Liver (tissue), 9 donors: ENCODE data around the gene OR12D1. TPM values are rescaled to one million over a fixed set of nuclear protein-coding genes. Genes with fewer than 3 reads are reported as not detected.

Source experiments
- DNase-seq: peaks from one replicate; pipeline ENCODE4 v3.0.0-alpha.2; 2017; ENCODE audit warnings: low spot score
- H3K27ac ChIP-seq, 2 donors: one replicate each; pipeline ENCODE4 v1.7.0; 2013; ENCODE audit warnings: inconsistent platforms in 2 of 2, low read length in 2 of 2, control low read depth in 1 of 2, low read depth in 1 of 2, mild to moderate bottlenecking in 1 of 2
- H3K27me3 ChIP-seq, 4 donors: one replicate each; pipeline versions ENCODE4 v1.6.1 to v1.7.0; 2013; ENCODE audit warnings: low read length in 3 of 4, inconsistent platforms in 1 of 4, mild to moderate bottlenecking in 1 of 4, moderate library complexity in 1 of 4; ENCODE audit not compliant: control insufficient read depth in 4 of 4, insufficient read depth in 4 of 4
- H3K36me3 ChIP-seq, 4 donors: one replicate each; pipeline versions ENCODE4 v1.6.1 to v1.7.0; 2013; ENCODE audit warnings: low read length in 3 of 4, mild to moderate bottlenecking in 3 of 4, low read depth in 1 of 4, moderate library complexity in 1 of 4; ENCODE audit not compliant: control insufficient read depth in 4 of 4, insufficient read depth in 3 of 4
- H3K4me1 ChIP-seq, 4 donors: one replicate each; pipeline versions ENCODE4 v1.6.1 to v1.7.0; 2013; ENCODE audit warnings: low read length in 3 of 4, mild to moderate bottlenecking in 3 of 4, moderate library complexity in 1 of 4; ENCODE audit not compliant: control insufficient read depth in 4 of 4, insufficient read depth in 4 of 4
- H3K4me3 ChIP-seq, 3 donors: one replicate each; pipeline versions ENCODE4 v1.6.1 to v1.7.0; 2013; ENCODE audit warnings: low read length in 3 of 3, control low read depth in 1 of 3, low read depth in 1 of 3, mild to moderate bottlenecking in 1 of 3
- H3K9ac ChIP-seq, 2 donors: one replicate each; pipeline ENCODE4 v1.7.0; 2013; ENCODE audit warnings: low read length in 2 of 2, mild to moderate bottlenecking in 2 of 2, moderate library complexity in 2 of 2, control low read depth in 1 of 2, low read depth in 1 of 2
- H3K9me3 ChIP-seq, 4 donors: one replicate each; pipeline versions ENCODE4 v1.6.1 to v1.7.0; 2013; ENCODE audit warnings: low read length in 3 of 4; ENCODE audit not compliant: control insufficient read depth in 4 of 4
- EGR1 ChIP-seq, 2 donors: IDR thresholded peaks; 2 replicates each; pipeline ENCODE4 v1.6.1; 2016 to 2018; ENCODE audit warnings: antibody characterized with exemption in 2 of 2, low read depth in 2 of 2
- FOXA1 ChIP-seq: IDR thresholded peaks from 2 replicates; pipeline ENCODE4 v1.6.1; 2016; ENCODE audit warnings: antibody characterized with exemption
- FOXA2 ChIP-seq: IDR thresholded peaks from 2 replicates; pipeline ENCODE4 v1.6.1; 2016; ENCODE audit warnings: antibody characterized with exemption
- GABPA ChIP-seq, 2 donors: IDR thresholded peaks in 1 of 2; conservative IDR thresholded peaks in 1 of 2; 2 replicates each; pipeline ENCODE4 v1.6.1; 2016; ENCODE audit warnings: antibody characterized with exemption in 2 of 2, mild to moderate bottlenecking in 1 of 2, moderate library complexity in 1 of 2
- HNF4A ChIP-seq, 2 donors: conservative IDR thresholded peaks; 2 replicates each; pipeline ENCODE4 v1.6.1; 2016; ENCODE audit warnings: antibody characterized with exemption in 2 of 2, mild to moderate bottlenecking in 2 of 2
- HNF4G ChIP-seq: IDR thresholded peaks from 2 replicates; pipeline ENCODE4 v1.6.1; 2016; ENCODE audit warnings: antibody characterized with exemption
- JUND ChIP-seq, 2 donors: IDR thresholded peaks; 2 replicates each; pipeline ENCODE4 v1.6.1; 2016; ENCODE audit warnings: antibody characterized with exemption in 2 of 2
- NR2F2 ChIP-seq: IDR thresholded peaks from 2 replicates; pipeline ENCODE4 v1.6.1; 2016; ENCODE audit warnings: antibody characterized with exemption
- RAD21 ChIP-seq, 2 donors: IDR thresholded peaks; 2 replicates each; pipeline ENCODE4 v1.6.1; 2016; ENCODE audit warnings: antibody characterized with exemption in 2 of 2, mild to moderate bottlenecking in 2 of 2
- RXRA ChIP-seq, 2 donors: IDR thresholded peaks; 2 replicates each; pipeline ENCODE4 v1.6.1; 2017 to 2018; ENCODE audit warnings: antibody characterized with exemption in 2 of 2, mild to moderate bottlenecking in 1 of 2
- SP1 ChIP-seq: IDR thresholded peaks from 2 replicates; pipeline ENCODE4 v1.6.1; 2018; ENCODE audit warnings: antibody characterized with exemption, mild to moderate bottlenecking
- TAF1 ChIP-seq: conservative IDR thresholded peaks from 2 replicates; pipeline ENCODE4 v1.6.1; 2016; ENCODE audit warnings: antibody characterized with exemption, mild to moderate bottlenecking
- YY1 ChIP-seq: IDR thresholded peaks from 2 replicates; pipeline ENCODE4 v1.6.1; 2016; ENCODE audit warnings: antibody characterized with exemption, mild to moderate bottlenecking
- WGBS: extraction: QIAGEN DNeasy Blood & Tissue Kit; methylation state at CpG from one replicate; pipeline ENCODE4 v1.1.7; 2013; 5-methylcytosine and 5-hydroxymethylcytosine counted together
- polyA plus RNA-seq, 2 donors: library from polyadenylated mRNA; stranded (reverse) in 1 of 2; unstranded in 1 of 2; fragments of 200-250 nt in 1 of 2; fragments of >200 nt in 1 of 2; fragmentation: Nextera tagmentation in 1 of 2; extraction: Ambion mirVana in 1 of 2; gene quantifications; one replicate each; pipeline versions ENCODE4 v1.2.1 to v1.2.3, GENCODE V29; 2013 to 2015
- total RNA-seq, 2 donors: library from RNA; depleted of rRNA; stranded (reverse); fragments of >200 nt; gene quantifications; one replicate each; pipeline ENCODE4 v1.2.3, GENCODE V29; 2014
- TF ChIP-seq, protein P1 (sequence below): IDR thresholded peaks from 2 replicates; pipeline ENCODE4 v1.6.1; 2016; ENCODE audit warnings: antibody characterized with exemption
- TF ChIP-seq, protein P2 (sequence below): IDR thresholded peaks from 2 replicates; pipeline ENCODE4 v1.6.1; 2016; ENCODE audit warnings: antibody characterized with exemption
- TF ChIP-seq, protein P3 (sequence below): fragments of 150-350 bp; IDR thresholded peaks from 2 replicates; pipeline ENCODE4 v1.5.1; 2017; ENCODE audit warnings: improper control_type of control experiment, low read depth, low read length; ENCODE audit not compliant: missing input control
- TF ChIP-seq, protein P4 (sequence below): IDR thresholded peaks from 2 replicates; pipeline ENCODE4 v1.6.1; 2016; ENCODE audit warnings: antibody characterized with exemption
- TF ChIP-seq, protein P5 (sequence below): IDR thresholded peaks from 2 replicates; pipeline ENCODE4 v1.6.1; 2016; ENCODE audit warnings: antibody characterized with exemption, mild to moderate bottlenecking
- donor health status: healthy.
- donor health status: healthy.
- donor health status: healthy.
- donor health status: healthy.
- donor health status: healthy.

The OR12D1 gene
- total and polyA plus RNA-seq, 4 donors, result not detected

DNA sequence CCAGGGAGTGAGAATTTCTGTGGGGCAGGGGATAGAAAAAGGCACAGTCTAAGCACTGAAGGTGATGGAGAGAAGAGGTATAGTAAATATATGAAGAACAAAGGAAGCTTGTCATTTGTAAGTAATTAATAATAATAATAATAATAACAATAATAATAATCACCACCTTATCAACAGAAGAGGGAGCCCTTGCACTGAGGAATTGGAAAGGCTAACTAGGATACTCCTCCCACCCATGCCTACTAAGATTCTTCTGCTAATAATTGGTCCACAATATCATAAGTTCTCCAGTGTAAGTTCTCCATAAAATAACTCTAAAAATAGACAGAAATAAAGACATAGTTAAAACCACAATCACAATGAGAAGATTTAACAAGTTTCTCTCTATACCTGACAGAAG lies 38.7 kb upstream of the OR12D1 start:
- no peak for TF ChIP-seq HNF4A (conservative IDR thresholded peaks at IDR 0.05)
- TF ChIP-seq RAD21 (IDR thresholded peaks at IDR 0.05), result peak; percentile 19 to 38

DNA sequence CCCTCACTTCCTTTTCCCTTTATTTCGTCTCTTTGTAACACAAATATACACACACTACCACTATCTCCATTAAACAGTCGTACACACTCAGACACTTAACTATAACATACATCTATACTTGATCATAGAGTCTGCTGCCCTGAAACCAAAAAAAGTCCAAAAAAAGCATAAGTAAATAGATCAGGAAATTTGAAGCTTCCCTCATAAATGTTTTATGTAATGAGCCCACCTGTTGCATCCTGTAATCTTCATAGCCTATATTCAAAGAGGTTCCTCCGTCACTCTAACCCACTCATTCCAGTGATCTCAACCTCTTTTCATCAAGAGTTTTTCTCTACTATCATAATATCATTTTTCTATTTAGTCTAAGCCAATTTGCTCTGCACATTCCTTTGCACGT lies 26.2 kb upstream of the OR12D1 start:
- no peak for DNase-seq
- Histone ChIP-seq H3K9ac (no peak overlapping the region), H3K27ac (no peak overlapping the region), H3K36me3 (no peaks in the 10 kb centered on the region), H3K4me1 (no peaks in the 10 kb centered on the region), H3K4me3 (no peak overlapping the region), H3K27me3 (peaks cover 0 to 8% (median 3%) of the 10 kb centered on the region in 4 donors), H3K9me3 (no peaks in the 10 kb centered on the region)
- WGBS, result 56% methylated on average over 4 of the region's 4 CpGs
- no peak for TF ChIP-seq RAD21 (IDR thresholded peaks at IDR 0.05)
- TF ChIP-seq NR2F2, result no peak
- TF ChIP-seq TAF1, result no peak
- TF ChIP-seq, protein P1, sequence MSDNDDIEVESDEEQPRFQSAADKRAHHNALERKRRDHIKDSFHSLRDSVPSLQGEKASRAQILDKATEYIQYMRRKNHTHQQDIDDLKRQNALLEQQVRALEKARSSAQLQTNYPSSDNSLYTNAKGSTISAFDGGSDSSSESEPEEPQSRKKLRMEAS, result no peak
- TF ChIP-seq SP1, result no peak
- no peak for TF ChIP-seq HNF4G
- TF ChIP-seq, protein P2, sequence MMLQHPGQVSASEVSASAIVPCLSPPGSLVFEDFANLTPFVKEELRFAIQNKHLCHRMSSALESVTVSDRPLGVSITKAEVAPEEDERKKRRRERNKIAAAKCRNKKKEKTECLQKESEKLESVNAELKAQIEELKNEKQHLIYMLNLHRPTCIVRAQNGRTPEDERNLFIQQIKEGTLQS, result no peak
- TF ChIP-seq JUND (IDR thresholded peaks at IDR 0.05), result no peak
- TF ChIP-seq, protein P3, sequence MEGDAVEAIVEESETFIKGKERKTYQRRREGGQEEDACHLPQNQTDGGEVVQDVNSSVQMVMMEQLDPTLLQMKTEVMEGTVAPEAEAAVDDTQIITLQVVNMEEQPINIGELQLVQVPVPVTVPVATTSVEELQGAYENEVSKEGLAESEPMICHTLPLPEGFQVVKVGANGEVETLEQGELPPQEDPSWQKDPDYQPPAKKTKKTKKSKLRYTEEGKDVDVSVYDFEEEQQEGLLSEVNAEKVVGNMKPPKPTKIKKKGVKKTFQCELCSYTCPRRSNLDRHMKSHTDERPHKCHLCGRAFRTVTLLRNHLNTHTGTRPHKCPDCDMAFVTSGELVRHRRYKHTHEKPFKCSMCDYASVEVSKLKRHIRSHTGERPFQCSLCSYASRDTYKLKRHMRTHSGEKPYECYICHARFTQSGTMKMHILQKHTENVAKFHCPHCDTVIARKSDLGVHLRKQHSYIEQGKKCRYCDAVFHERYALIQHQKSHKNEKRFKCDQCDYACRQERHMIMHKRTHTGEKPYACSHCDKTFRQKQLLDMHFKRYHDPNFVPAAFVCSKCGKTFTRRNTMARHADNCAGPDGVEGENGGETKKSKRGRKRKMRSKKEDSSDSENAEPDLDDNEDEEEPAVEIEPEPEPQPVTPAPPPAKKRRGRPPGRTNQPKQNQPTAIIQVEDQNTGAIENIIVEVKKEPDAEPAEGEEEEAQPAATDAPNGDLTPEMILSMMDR, result no peak
- TF ChIP-seq, protein P4, sequence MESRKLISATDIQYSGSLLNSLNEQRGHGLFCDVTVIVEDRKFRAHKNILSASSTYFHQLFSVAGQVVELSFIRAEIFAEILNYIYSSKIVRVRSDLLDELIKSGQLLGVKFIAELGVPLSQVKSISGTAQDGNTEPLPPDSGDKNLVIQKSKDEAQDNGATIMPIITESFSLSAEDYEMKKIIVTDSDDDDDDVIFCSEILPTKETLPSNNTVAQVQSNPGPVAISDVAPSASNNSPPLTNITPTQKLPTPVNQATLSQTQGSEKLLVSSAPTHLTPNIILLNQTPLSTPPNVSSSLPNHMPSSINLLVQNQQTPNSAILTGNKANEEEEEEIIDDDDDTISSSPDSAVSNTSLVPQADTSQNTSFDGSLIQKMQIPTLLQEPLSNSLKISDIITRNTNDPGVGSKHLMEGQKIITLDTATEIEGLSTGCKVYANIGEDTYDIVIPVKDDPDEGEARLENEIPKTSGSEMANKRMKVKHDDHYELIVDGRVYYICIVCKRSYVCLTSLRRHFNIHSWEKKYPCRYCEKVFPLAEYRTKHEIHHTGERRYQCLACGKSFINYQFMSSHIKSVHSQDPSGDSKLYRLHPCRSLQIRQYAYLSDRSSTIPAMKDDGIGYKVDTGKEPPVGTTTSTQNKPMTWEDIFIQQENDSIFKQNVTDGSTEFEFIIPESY, result no peak
- TF ChIP-seq FOXA1, result no peak
- TF ChIP-seq, protein P5, sequence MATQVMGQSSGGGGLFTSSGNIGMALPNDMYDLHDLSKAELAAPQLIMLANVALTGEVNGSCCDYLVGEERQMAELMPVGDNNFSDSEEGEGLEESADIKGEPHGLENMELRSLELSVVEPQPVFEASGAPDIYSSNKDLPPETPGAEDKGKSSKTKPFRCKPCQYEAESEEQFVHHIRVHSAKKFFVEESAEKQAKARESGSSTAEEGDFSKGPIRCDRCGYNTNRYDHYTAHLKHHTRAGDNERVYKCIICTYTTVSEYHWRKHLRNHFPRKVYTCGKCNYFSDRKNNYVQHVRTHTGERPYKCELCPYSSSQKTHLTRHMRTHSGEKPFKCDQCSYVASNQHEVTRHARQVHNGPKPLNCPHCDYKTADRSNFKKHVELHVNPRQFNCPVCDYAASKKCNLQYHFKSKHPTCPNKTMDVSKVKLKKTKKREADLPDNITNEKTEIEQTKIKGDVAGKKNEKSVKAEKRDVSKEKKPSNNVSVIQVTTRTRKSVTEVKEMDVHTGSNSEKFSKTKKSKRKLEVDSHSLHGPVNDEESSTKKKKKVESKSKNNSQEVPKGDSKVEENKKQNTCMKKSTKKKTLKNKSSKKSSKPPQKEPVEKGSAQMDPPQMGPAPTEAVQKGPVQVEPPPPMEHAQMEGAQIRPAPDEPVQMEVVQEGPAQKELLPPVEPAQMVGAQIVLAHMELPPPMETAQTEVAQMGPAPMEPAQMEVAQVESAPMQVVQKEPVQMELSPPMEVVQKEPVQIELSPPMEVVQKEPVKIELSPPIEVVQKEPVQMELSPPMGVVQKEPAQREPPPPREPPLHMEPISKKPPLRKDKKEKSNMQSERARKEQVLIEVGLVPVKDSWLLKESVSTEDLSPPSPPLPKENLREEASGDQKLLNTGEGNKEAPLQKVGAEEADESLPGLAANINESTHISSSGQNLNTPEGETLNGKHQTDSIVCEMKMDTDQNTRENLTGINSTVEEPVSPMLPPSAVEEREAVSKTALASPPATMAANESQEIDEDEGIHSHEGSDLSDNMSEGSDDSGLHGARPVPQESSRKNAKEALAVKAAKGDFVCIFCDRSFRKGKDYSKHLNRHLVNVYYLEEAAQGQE, result no peak
- TF ChIP-seq FOXA2, result no peak
- no peak for TF ChIP-seq HNF4A (conservative IDR thresholded peaks at IDR 0.05)
- TF ChIP-seq EGR1 (IDR thresholded peaks at IDR 0.05; ENCODE audit: low read depth in 2 of 2), result no peak
- TF ChIP-seq GABPA (IDR thresholded peaks at IDR 0.05 in 1 of 2, conservative IDR thresholded peaks at IDR 0.05 in 1 of 2), result no peak
- TF ChIP-seq RXRA (IDR thresholded peaks at IDR 0.05), result no peak
- no peak for TF ChIP-seq YY1

More for the DNA sequence above, 38.7 kb upstream of the OR12D1 start:
- Histone ChIP-seq H3K4me3 (no peak overlapping the region), H3K9me3 (no peaks in the 10 kb centered on the region), H3K27ac (no peak overlapping the region), H3K36me3 (no peaks in the 10 kb centered on the region), H3K4me1 (no peaks in the 10 kb centered on the region), H3K9ac (no peak overlapping the region), H3K27me3 (no peaks in the 10 kb centered on the region)
- DNase-seq, result no peak
